ENCODE data around the gene TLE4.
"Not testable (repeated sequence)": the region's sequence is repeated elsewhere in the genome, so short reads cannot be mapped to it uniquely, and the experiment has no call there.

TLE4 gene

GRCh38 chr9:79736051-79736450 lies 164.3 kb downstream of the TLE4 start:
- DNase-seq (ENCODE audit: low read depth): no peak

DNA sequence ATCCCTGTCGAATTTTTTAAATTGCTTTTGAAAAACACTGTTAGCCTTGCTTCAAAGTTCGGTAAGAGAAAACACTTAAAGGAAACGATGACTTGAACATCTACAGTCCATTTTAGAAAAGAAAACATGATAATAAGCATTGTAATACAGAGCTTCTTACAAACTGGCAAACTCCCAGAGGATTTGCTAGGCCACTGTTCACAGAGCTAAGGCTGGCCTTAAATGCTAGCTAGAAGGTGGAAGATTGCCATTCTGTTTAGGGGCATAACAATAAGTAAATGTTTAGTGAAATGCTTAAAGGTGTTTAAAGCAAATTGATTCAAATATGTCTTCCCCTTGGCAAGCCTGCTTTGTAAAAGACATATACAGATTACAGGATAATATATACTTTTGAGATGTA lies 169.6 kb downstream of the TLE4 start:
- no peak for DNase-seq (ENCODE audit: low read depth)

- DNase-seq (ENCODE audit: low read depth): no peak
Measured at GRCh38 chr9:79742110-79742721, 170.5 kb downstream of the TLE4 start.

DNA sequence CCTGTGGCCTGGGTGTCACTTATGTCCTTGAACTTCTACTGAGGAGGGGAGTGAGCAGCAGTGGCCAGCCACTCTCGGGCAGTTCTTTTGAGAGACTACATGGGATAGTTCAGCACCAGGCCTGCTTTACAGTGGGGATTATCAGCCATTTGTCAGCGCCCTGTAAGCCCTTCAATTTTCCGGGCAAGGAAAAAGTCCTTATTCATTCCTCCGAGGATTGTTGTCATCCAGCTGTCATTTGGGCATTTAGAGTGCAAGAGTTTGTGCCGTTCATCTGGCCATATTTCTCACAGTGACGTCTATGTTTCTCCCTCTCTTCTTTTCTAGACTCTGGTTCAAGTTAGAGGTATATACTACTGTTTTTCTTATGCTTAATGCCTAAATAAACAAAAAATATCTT lies 172.8 kb downstream of the TLE4 start:
- DNase-seq (ENCODE audit: low read depth): no peak

- DNase-seq (ENCODE audit: low read depth): no peak
Measured at GRCh38 chr9:79745752-79746336, 174.1 kb downstream of the TLE4 start.

DNA sequence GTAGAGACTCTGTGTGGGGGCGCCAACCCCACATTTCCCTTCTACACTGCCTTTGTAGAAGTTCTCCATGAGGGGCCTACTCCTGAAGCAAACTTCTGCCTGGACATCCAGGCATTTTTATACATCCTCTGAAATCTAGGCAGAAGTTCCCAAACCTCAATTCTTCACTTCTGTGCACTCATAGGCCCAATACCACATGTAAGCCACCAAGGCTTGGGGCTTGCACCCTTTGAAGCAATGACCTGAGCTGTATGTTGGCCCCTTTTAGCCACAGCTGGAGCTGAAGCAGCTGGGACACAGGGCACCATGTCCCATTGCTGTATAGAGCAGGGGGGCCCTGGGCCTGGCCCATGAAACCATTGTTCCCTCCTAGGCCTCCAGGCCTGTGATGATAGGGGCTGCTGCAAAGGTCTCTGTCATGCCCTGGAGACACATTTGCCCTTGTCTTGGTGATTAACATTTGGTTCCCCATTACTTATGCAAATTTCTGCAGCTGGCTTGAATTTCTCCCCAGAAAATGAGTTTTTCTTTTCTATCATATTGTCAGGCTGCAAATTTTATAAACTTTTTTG lies 180.2 kb downstream of the TLE4 start:
- not testable (repeated sequence) for DNase-seq (ENCODE audit: low read depth)

DNA sequence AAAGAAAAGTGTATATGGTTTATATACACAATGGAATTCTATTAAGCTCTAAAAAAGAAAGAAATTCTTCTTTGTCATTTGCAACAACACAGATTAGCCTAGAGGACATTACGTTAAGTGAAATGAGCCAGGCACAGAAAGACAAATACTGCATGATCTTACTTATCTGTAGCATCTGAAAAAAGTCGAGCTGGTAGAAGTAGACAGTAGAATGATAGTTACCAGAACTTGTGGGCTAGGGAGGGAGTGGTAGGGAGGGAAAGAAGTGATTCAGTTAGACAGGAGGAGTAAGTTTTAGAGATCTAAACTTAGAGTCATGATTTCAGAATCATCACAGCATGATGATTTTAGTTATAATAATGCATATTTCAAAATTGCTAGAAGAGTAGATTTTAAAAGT lies 184.6 kb downstream of the TLE4 start:
- DNase-seq (ENCODE audit: low read depth): no peak

- DNase-seq (ENCODE audit: low read depth): no peak
Measured at GRCh38 chr9:79757074-79757473, 185.3 kb downstream of the TLE4 start.

GRCh38 chr9:79757881-79758669 lies 186.3 kb downstream of the TLE4 start:
- DNase-seq (ENCODE audit: low read depth): no peak

DNA sequence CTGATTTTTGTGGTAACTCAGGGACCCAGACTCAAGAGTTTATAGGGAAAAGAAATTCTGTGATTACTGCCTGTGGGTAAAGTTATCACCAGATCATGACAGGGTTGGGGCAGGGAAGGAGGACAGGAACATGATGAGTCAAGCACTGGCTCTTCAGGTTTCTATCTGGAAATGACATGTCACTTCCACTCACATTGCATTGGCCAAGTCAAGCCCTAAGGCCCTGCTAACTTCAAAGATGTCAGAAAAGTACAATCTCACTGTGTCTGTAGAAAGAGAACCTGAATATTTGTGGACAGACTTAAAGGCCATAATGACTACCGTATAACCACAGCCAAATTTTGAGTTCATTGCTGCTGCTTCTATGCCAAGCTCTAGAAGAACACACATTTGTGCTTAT lies 187.7 kb downstream of the TLE4 start:
- no peak for DNase-seq (ENCODE audit: low read depth)

- no peak for DNase-seq (ENCODE audit: low read depth)
Measured at GRCh38 chr9:79762070-79762469, 190.3 kb downstream of the TLE4 start.

- DNase-seq (ENCODE audit: low read depth): no peak
Measured at GRCh38 chr9:79763671-79764285, 192.0 kb downstream of the TLE4 start.

DNA sequence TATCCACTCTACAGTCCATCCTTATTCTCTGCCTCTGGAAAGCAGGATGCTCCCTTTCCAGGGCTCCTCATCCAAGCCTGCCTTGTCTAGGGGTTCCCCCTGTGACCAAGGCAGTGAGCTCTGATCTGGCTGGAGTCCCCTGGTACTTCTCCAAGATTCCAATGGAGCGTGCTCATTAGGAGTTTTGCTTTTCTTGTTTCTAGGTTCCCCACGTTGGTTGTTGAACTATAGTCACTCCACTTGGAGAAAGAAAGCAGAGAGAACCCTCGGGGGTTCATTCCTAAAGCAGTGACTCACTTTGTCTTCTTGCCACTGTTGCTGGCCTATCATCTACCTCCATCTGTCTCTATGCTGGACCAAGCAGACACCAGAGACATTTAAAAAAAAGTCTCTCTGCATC lies 192.6 kb downstream of the TLE4 start:
- DNase-seq (ENCODE audit: low read depth): peak; percentile 92

DNA sequence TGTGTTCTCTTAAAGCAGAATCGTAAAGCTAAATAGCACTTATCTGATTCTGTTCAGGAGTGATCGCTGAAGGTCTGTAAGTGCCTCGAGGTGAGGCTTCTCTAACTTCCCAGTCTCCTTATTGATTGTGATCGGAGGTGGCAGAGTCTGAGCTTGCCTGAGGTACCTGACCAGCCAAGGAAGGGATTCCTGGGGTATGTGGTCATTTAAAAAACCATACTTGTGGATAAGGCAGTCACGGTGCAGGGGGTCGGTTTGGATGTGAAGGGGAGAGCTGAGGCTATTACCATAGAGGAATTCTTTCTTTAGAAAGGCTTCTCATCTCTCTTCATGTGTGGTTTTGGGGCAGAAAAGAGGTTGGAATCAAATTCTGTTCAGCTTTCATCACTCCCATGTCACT lies 193.7 kb downstream of the TLE4 start:
- no peak for DNase-seq (ENCODE audit: low read depth)

DNA sequence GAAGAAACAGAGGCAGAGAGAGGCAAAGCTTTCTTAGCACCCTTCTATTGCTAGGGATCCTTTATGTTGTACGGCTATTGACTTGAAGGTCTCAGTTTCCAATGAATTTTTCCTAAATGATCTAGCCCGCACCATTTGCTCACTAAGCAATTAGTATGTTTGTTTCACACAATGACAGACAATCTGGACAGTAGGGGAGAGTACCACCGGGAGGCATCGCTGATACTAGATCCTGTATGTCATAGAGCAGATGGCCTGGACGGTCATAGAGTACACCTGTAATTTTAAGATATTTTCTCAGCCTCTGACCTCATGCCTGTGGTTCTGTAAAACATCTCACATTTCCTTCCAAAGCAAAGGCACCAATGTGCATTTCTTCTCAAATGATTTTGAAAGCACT lies 194.3 kb downstream of the TLE4 start:
- DNase-seq (ENCODE audit: low read depth): no peak

DNA sequence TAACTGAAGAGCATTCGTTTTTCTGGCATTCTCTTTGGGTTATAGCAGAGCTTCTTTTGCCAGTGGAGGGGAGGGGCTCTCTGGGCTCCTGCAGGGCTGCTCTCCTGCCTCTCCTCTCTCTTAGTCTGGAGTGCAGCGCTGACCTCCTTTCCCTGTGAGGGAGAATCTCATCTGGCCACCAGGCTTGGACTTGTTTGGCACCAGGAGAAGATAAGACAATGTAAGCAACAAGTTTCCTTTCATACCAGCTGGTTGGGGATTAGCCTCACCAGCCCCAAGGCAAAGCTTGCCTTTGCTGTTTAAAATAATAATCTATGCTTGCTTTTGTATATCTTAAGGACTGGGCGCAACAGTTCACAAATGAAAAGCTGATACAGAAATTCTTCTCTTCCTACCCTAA lies 196.4 kb downstream of the TLE4 start:
- no peak for DNase-seq (ENCODE audit: low read depth)

DNA sequence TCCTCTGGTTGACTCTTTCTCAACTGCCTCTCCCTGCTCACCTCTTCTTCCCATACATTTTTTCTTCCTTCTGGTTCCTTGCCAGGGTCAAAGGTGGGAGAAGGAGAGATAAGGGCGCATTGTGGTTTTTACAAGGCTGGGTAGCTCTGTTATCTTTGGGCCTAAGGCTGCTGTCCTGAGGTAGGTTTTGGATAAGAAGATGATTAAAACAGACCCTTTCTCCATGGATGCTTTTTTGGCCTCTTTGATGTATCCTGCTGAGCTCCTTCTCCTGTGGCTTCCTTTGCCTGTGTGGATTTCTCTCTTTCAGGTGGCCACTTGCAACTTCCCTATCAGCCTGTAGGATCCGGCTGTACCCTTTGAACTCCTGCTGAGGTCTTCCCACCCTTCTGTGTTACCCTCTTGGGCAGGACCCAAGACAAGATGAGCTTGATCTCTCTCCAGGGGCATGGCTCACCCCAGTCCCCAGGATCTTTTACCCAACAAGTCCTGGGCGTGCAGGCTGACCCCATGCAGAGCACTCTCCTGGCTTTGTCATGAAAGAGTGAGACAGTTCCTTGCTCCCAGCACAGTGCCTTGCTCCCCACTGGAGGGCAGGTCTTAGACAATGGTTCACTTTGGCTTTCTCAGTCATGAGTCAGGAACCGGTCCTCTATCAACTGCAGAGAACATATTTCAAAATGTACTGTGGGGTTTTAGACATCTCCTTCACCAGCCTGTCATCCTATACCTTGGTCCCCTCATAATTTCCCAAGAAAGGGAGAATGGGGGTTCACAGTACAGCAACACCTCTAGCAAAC lies 197.9 kb downstream of the TLE4 start:
- DNase-seq (ENCODE audit: low read depth): no peak

DNA sequence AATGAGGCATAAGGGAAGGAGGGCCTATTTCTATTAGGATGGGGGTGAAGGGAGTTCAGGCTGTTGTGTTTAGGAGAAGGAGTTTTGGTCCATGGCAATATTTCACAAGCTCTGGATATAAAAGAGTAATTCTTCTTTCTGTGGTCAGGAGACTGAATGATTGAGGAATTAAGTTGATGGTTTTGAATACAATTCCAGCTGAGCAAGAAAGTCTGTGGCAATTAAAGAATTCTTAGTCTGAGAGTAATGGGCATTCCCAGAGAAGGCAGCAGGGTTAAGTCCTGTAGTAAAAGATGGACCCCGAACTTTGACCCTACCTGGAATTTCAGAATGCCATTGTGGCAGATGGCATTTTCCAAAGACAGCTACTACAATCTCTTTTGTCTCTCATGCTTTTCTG lies 202.6 kb downstream of the TLE4 start:
- no peak for DNase-seq (ENCODE audit: low read depth)

All from non-pigmented ciliary epithelial cell (primary cell).